Spleen (tissue), 11 donors: ENCODE data around the gene PRKCH. TPM values are rescaled to one million over a fixed set of nuclear protein-coding genes. Genes with fewer than 3 reads are reported as not detected.

Experiments
- DNase-seq: peaks from one replicate; pipeline ENCODE4 v3.0.0-alpha.2; 2020
- H3K27ac ChIP-seq, 8 donors: fragments of 200-600 bp; sonication (generic) in 7 of 8; 1 replicate in 4 of 8; 2 replicates in 4 of 8; pipeline versions ENCODE4 v1.5.0 to v1.8.0; 2016 to 2021; ENCODE audit warnings: inconsistent platforms in 4 of 8, mild to moderate bottlenecking in 4 of 8, moderate library complexity in 1 of 8
- H3K27me3 ChIP-seq, 7 donors: fragments of 200-600 bp; sonication (generic) in 6 of 7; replicated peaks in 1 of 7; 1 replicate in 4 of 7; 2 replicates in 3 of 7; pipeline versions ENCODE4 v1.5.0 to v1.8.0; 2016 to 2021; ENCODE audit warnings: inconsistent platforms in 3 of 7, mild to moderate bottlenecking in 1 of 7
- H3K36me3 ChIP-seq, 6 donors: fragments of 200-600 bp; sonication (generic) in 5 of 6; 1 replicate in 4 of 6; 2 replicates in 2 of 6; pipeline versions ENCODE4 v1.5.0 to v1.8.0; 2016 to 2021; ENCODE audit warnings: inconsistent platforms in 2 of 6
- H3K4me1 ChIP-seq, 6 donors: fragments of 200-600 bp; sonication (generic) in 5 of 6; 1 replicate in 3 of 6; 2 replicates in 3 of 6; pipeline versions ENCODE4 v1.5.0 to v1.8.0; 2016 to 2021; ENCODE audit warnings: inconsistent platforms in 3 of 6
- H3K4me3 ChIP-seq, 8 donors: fragments of 200-600 bp; sonication (generic) in 7 of 8; 1 replicate in 4 of 8; 2 replicates in 4 of 8; pipeline versions ENCODE4 v1.5.0 to v1.8.0; 2016 to 2021; ENCODE audit warnings: inconsistent platforms in 4 of 8, mild to moderate bottlenecking in 4 of 8, moderate library complexity in 2 of 8
- H3K9me3 ChIP-seq, 8 donors: fragments of 200-600 bp; sonication (generic) in 7 of 8; 1 replicate in 4 of 8; 2 replicates in 4 of 8; pipeline versions ENCODE4 v1.5.0 to v1.8.0; 2016 to 2021; ENCODE audit warnings: inconsistent platforms in 4 of 8
- CTCF ChIP-seq, 11 experiments: fragments of 200-600 bp in 7 of 11; fragments of 450-650 bp in 4 of 11; sonication (generic) in 4 of 11; IDR thresholded peaks in 8 of 11; conservative IDR thresholded peaks in 3 of 11; 1 replicate in 7 of 11; 2 replicates in 4 of 11; pipeline versions ENCODE4 v1.4.0 to v1.8.0; 2016 to 2021; ENCODE audit warnings: antibody characterized with exemption in 11 of 11, inconsistent platforms in 4 of 11, mild to moderate bottlenecking in 1 of 11
- POLR2A ChIP-seq, 3 donors: fragments of 450-650 bp; IDR thresholded peaks; one replicate each; pipeline ENCODE4 v1.5.1; 2017; ENCODE audit warnings: antibody characterized with exemption in 3 of 3, mild to moderate bottlenecking in 1 of 3
- POLR2AphosphoS5 ChIP-seq, 3 donors: sonication (generic); formaldehyde crosslinking; IDR thresholded peaks; one replicate each; pipeline ENCODE4 v1.5.1; 2017; ENCODE audit warnings: antibody characterized with exemption in 3 of 3
- WGBS, 5 donors: extraction: QIAGEN DNeasy Blood & Tissue Kit in 3 of 5; methylation state at CpG; one replicate each; pipeline versions ENCODE4 v1.1.5 to v1.1.7; 2013 to 2018; 5-methylcytosine and 5-hydroxymethylcytosine counted together
- intact Hi-C: fragments of 100-400 bp; cut with DNase I; formaldehyde crosslinking; loops from one replicate; pipeline ENCODE4 v1.15.0; 2023; ENCODE audit warnings: low total_unique reads
- polyA plus RNA-seq, 3 donors: library from polyadenylated mRNA; stranded (reverse); fragments of 200-250 nt; gene quantifications; one replicate each; pipeline ENCODE4 v1.2.1, GENCODE V29; 2013
- total RNA-seq, 7 donors: library from RNA; depleted of rRNA in 3 of 7; stranded (reverse); fragments of >200 nt in 3 of 7; fragmentation: NEBNext Ultra II Directional in 4 of 7; extraction: Animal tissue kit (Norgen Biotek cat#: 25700) in 4 of 7; gene quantifications; one replicate each; pipeline versions ENCODE4 v1.1.0 to v1.2.1, GENCODE V29; 2016 to 2021
- donor health status: healthy with polysubstance abuse.
- donor health status: DM: no; HTN: no; CAD: no; lungs with moderate emphysema.
- donor health status: DM: no; HTN: no; CAD: no.
- donor health status: Bipolar disorder and iron deficiency.
- donor health status: healthy.
- donor health status: DM: no; HTN: no; CAD: no.
- donor health status: DM: yes; HTN: yes; CAD: no.

Gene PRKCH
- total and polyA plus RNA-seq, 10 donors: 10.0 to 184 (median 105) TPM

- peak overlapping the region in 1 of 8 donors; percentile 63 for H3K4me3 ChIP-seq
- peaks cover 0 to 16% (median 0%) of the 10 kb centered on the region in 6 donors for H3K36me3 ChIP-seq
- no peaks in the 10 kb centered on the region for H3K27me3 ChIP-seq
- intact Hi-C loops: no loop called here
- peak; percentile 92 for DNase-seq
- WGBS, 5 donors: 44 to 57% (median 50%) methylated on average over 10 of the region's 10 CpGs
- H3K9me3 ChIP-seq: no peaks in the 10 kb centered on the region
- peak overlapping the region; percentile 84 to 97 (median 96) for H3K27ac ChIP-seq
- TF ChIP-seq POLR2AphosphoS5 (IDR thresholded peaks at IDR 0.05) (peak; percentile 59 to 77 (median 75)), CTCF (IDR thresholded peaks at IDR 0.05 in 8 of 11, conservative IDR thresholded peaks at IDR 0.05 in 3 of 11) (peak in 4 of 11 experiments; percentile 5 to 14 (median 6)), POLR2A (IDR thresholded peaks at IDR 0.05) (no peak)
- peaks cover 63 to 98% (median 80%) of the 10 kb centered on the region in 6 donors for H3K4me1 ChIP-seq
Measured at GRCh38 chr14:61477712-61478462, 156.5 kb downstream of the PRKCH start.

GRCh38 chr14:61478971-61479473, 157.6 kb downstream of the PRKCH start:
- peaks cover 57 to 98% (median 69%) of the 10 kb centered on the region in 6 donors for H3K4me1 ChIP-seq
- DNase-seq: no peak
- H3K9me3 ChIP-seq: no peaks in the 10 kb centered on the region
- no peaks in the 10 kb centered on the region for H3K27me3 ChIP-seq
- peaks cover 0 to 18% (median 0%) of the 10 kb centered on the region in 6 donors for H3K36me3 ChIP-seq
- WGBS, 5 donors: 21 to 36% (median 30%) methylated on average over 6 of the region's 6 CpGs
- TF ChIP-seq POLR2A (IDR thresholded peaks at IDR 0.05) (no peak), POLR2AphosphoS5 (IDR thresholded peaks at IDR 0.05) (peak in 1 of 3 donors; percentile 46)
- peak overlapping the region in 1 of 8 donors; percentile 63 for H3K4me3 ChIP-seq
- intact Hi-C loops: no loop called here
- peak overlapping the region; percentile 84 to 97 (median 96) for H3K27ac ChIP-seq

GRCh38 chr14:61479746-61480502, 158.5 kb downstream of the PRKCH start:
- H3K4me3 ChIP-seq: peak overlapping the region in 1 of 8 donors; percentile 63
- intact Hi-C loops: no loop called here
- no peaks in the 10 kb centered on the region for H3K9me3 ChIP-seq
- H3K36me3 ChIP-seq: peaks cover 0 to 18% (median under 1%) of the 10 kb centered on the region in 6 donors
- H3K27me3 ChIP-seq: no peaks in the 10 kb centered on the region
- 67 to 86% (median 83%) methylated on average over 3 of the region's 3 CpGs for WGBS, 5 donors
- no peak for TF ChIP-seq CTCF (IDR thresholded peaks at IDR 0.05 in 8 of 11, conservative IDR thresholded peaks at IDR 0.05 in 3 of 11)
- no peak for TF ChIP-seq POLR2A (IDR thresholded peaks at IDR 0.05)
- no peak for TF ChIP-seq POLR2AphosphoS5 (IDR thresholded peaks at IDR 0.05)
- no peak for DNase-seq
- H3K4me1 ChIP-seq: peaks cover 48 to 98% (median 60%) of the 10 kb centered on the region in 6 donors
- H3K27ac ChIP-seq: peak overlapping the region; percentile 84 to 97 (median 96)

- intact Hi-C loops: no loop called here
- H3K9me3 ChIP-seq: no peaks in the 10 kb centered on the region
Measured at GRCh38 chr14:61480704-61481285, 159.4 kb downstream of the PRKCH start.

More at GRCh38 chr14:61480704-61481285, 159.4 kb downstream of the PRKCH start:
- Histone ChIP-seq H3K4me3 (no peak overlapping the region), H3K27ac (peak overlapping the region in 7 of 8 donors; percentile 91 to 97 (median 97)), H3K4me1 (peaks cover 39 to 97% (median 51%) of the 10 kb centered on the region in 6 donors), H3K36me3 (peaks cover 0 to 27% (median 5%) of the 10 kb centered on the region in 6 donors), H3K27me3 (no peaks in the 10 kb centered on the region)
- 92 to 95% (median 94%) methylated on average over 8 of the region's 8 CpGs for WGBS, 5 donors
- DNase-seq: no peak
- TF ChIP-seq CTCF (IDR thresholded peaks at IDR 0.05 in 8 of 11, conservative IDR thresholded peaks at IDR 0.05 in 3 of 11) (no peak), POLR2A (IDR thresholded peaks at IDR 0.05) (no peak), POLR2AphosphoS5 (IDR thresholded peaks at IDR 0.05) (no peak)
